Memory B cell (primary cell): Measurements from ENCODE around the gene TAF11L13.
"Not testable (repeated sequence)": the region's sequence is repeated elsewhere in the genome, so short reads cannot be mapped to it uniquely, and the experiment has no call there.

Source experiments
- ATAC-seq: fragments of 150-1000 bp; cut with Tn5 transposase; 2 replicates; pipeline ENCODE4 v1.10.0; 2021; ENCODE audit warnings: low read depth, mild to moderate bottlenecking, moderate library complexity
- DNase-seq, 2 donors: peaks; one replicate each; pipeline ENCODE4 v3.0.0; 2022; ENCODE audit warnings: low spot score in 2 of 2
- H3K27ac Mint-ChIP-seq: one replicate; pipeline ENCODE4 v1.8.0; 2022; ENCODE audit warnings: mild to moderate bottlenecking, moderate library complexity, mixed read lengths
- H3K27me3 Mint-ChIP-seq: one replicate; pipeline ENCODE4 v1.8.0; 2022; ENCODE audit warnings: mixed read lengths
- H3K36me3 Mint-ChIP-seq: one replicate; pipeline ENCODE4 v1.8.0; 2022; ENCODE audit warnings: mild to moderate bottlenecking, mixed read lengths
- H3K4me1 Mint-ChIP-seq: one replicate; pipeline ENCODE4 v1.8.0; 2022; ENCODE audit warnings: mixed read lengths
- H3K4me3 Mint-ChIP-seq: one replicate; pipeline ENCODE4 v1.8.0; 2022; ENCODE audit warnings: mild to moderate bottlenecking, moderate library complexity, mixed read lengths
- H3K9me3 Mint-ChIP-seq: one replicate; pipeline ENCODE4 v1.8.0; 2022; ENCODE audit warnings: mixed read lengths

TAF11L13 gene

DNA sequence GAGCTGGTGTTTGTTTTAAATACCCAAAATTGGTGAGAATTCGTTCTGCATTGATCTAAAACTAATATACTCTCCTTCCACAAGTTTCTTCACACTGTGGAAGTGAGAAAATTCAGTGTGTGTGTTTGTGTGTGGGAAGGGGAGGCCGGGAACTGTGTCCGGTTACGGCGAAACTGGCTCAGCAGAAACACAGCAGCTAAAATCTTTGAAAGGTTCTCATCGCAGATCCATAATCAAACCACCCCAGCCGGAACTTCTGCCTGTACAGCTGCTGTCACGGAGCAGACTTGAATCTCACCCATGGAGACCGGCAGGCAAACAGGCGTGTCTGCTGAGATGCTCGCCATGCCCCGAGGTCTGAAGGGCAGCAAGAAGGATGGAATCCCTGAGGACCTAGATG lies at the start of gene TAF11L13:
TSS of gene TAF11L13 (plus strand) at position 301 of the 400 bp plus-strand sequence.
- DNase-seq, H3K9me3 Mint-ChIP-seq, ATAC-seq, H3K27ac Mint-ChIP-seq, H3K27me3 Mint-ChIP-seq, H3K36me3 Mint-ChIP-seq, H3K4me3 Mint-ChIP-seq, H3K4me1 Mint-ChIP-seq: not testable (repeated sequence)

DNA sequence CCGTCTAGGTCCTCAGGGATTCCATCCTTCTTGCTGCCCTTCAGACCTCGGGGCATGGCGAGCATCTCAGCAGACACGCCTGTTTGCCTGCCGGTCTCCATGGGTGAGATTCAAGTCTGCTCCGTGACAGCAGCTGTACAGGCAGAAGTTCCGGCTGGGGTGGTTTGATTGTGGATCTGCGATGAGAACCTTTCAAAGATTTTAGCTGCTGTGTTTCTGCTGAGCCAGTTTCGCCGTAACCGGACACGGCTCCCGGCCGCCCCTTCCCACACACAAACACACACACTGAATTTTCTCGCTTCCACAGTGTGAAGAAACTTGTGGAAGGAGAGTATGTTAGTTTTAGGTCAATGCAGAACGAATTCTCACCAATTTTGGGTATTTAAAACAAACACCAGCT lies 46.2 kb upstream of the TAF11L13 start, which contains the start of gene TAF11L7:
TSS of gene TAF11L7 (minus strand) at position 101 of the 400 bp plus-strand sequence.
- not testable (repeated sequence) for H3K36me3 Mint-ChIP-seq, ATAC-seq, H3K27ac Mint-ChIP-seq, H3K4me3 Mint-ChIP-seq, H3K27me3 Mint-ChIP-seq, H3K4me1 Mint-ChIP-seq, DNase-seq, H3K9me3 Mint-ChIP-seq

DNA sequence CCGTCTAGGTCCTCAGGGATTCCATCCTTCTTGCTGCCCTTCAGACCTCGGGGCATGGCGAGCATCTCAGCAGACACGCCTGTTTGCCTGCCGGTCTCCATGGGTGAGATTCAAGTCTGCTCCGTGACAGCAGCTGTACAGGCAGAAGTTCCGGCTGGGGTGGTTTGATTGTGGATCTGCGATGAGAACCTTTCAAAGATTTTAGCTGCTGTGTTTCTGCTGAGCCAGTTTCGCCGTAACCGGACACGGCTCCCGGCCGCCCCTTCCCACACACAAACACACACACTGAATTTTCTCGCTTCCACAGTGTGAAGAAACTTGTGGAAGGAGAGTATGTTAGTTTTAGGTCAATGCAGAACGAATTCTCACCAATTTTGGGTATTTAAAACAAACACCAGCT lies 41.0 kb upstream of the TAF11L13 start, which contains the start of gene TAF11L8:
TSS of gene TAF11L8 (minus strand) at position 101 of the 400 bp plus-strand sequence.
- H3K36me3 Mint-ChIP-seq, H3K9me3 Mint-ChIP-seq, DNase-seq, H3K4me3 Mint-ChIP-seq, H3K27me3 Mint-ChIP-seq, H3K4me1 Mint-ChIP-seq, H3K27ac Mint-ChIP-seq, ATAC-seq: not testable (repeated sequence)

DNA sequence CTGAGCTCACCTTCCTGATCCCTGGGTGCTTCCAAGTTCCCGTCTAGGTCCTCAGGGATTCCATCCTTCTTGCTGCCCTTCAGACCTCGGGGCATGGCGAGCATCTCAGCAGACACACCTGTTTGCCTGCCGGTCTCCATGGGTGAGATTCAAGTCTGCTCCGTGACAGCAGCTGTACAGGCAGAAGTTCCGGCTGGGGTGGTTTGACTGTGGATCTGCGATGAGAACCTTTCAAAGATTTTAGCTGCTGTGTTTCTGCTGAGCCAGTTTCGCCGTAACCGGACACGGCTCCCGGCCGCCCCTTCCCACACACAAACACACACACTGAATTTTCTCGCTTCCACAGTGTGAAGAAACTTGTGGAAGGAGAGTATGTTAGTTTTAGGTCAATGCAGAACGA lies 37.6 kb upstream of the TAF11L13 start, which contains the start of gene TAF11L9:
TSS of gene TAF11L9 (minus strand) at position 140 of the 400 bp plus-strand sequence.
- H3K4me3 Mint-ChIP-seq, H3K27me3 Mint-ChIP-seq, ATAC-seq, H3K27ac Mint-ChIP-seq, H3K9me3 Mint-ChIP-seq, H3K4me1 Mint-ChIP-seq, H3K36me3 Mint-ChIP-seq: not testable (repeated sequence)
- peak in 1 of 2 donors; percentile 7 for DNase-seq

DNA sequence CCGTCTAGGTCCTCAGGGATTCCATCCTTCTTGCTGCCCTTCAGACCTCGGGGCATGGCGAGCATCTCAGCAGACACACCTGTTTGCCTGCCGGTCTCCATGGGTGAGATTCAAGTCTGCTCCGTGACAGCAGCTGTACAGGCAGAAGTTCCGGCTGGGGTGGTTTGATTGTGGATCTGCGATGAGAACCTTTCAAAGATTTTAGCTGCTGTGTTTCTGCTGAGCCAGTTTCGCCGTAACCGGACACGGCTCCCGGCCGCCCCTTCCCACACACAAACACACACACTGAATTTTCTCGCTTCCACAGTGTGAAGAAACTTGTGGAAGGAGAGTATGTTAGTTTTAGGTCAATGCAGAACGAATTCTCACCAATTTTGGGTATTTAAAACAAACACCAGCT lies 34.2 kb upstream of the TAF11L13 start, which contains the start of gene TAF11L10:
TSS of gene TAF11L10 (minus strand) at position 101 of the 400 bp plus-strand sequence.
- not testable (repeated sequence) for H3K9me3 Mint-ChIP-seq, H3K4me3 Mint-ChIP-seq, DNase-seq, H3K27me3 Mint-ChIP-seq, H3K4me1 Mint-ChIP-seq, H3K36me3 Mint-ChIP-seq, ATAC-seq, H3K27ac Mint-ChIP-seq

DNA sequence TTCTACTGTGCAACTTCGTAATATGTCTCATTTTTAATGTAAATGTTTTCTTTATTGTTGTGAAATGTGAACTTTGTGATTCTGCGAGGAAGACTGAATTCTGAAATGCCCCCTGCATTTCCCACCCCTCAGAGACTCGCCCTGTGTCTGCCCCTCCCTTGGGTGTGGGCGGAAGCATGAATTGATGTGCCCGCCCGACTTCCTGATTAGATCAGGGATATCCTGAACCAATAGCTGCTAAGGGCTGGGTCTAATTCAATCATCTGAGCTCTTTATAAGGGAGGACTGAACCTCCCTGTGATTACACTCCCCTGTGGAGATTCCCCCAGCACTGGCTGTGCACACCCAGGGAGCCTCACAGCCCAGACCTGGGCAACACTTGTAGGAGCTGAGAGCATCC lies 28.0 kb upstream of the TAF11L13 start, which contains the start of gene TAF11L11:
TSS of gene TAF11L11 (plus strand) at position 304 of the 400 bp plus-strand sequence.
- H3K27me3 Mint-ChIP-seq, ATAC-seq, DNase-seq, H3K4me1 Mint-ChIP-seq, H3K27ac Mint-ChIP-seq, H3K9me3 Mint-ChIP-seq, H3K4me3 Mint-ChIP-seq, H3K36me3 Mint-ChIP-seq: not testable (repeated sequence)

DNA sequence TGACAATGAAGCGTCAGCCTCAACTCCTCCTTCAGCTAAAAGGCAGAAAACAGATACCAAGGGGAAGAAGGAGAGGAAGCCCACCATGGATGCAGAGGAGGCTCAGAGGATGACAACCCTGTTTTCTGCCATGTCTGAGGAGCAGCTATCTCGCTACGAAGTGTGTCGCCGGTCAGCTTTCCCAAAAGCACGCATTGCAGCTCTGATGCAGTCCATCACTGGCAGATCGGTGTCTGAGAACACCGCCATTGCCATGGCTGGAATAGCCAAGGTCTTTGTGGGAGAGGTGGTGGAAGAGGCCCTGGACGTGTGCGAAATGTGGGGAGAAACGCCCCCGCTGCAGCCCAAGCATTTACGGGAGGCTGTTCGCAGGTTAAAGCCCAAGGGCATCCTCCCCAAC lies 26.9 kb upstream of the TAF11L13 start:
- H3K27me3 Mint-ChIP-seq = peaks cover 5% of the 10 kb centered on the region

DNA sequence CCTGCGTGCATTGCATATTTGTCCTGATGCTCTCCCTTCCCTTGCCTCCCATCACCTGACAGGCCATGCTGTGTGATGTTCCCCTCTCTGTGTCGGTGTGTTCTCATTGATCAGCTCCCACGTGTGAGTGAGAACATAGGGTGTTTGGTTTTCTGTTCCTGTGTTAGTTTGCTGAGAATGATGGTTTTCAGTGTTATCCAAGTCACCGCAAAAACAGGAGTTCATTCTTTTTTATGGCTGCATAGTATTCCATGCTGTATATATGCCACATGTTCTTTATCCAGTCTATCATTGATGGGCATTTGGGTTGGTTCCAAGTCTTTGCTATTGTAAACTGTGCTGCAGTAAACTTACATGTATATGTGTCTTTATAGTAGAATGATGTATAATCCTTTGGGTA lies 24.4 kb upstream of the TAF11L13 start:
- not testable (repeated sequence) for DNase-seq, H3K4me1 Mint-ChIP-seq, H3K27ac Mint-ChIP-seq, ATAC-seq, H3K4me3 Mint-ChIP-seq, H3K9me3 Mint-ChIP-seq, H3K27me3 Mint-ChIP-seq, H3K36me3 Mint-ChIP-seq

More for the DNA sequence above, 26.9 kb upstream of the TAF11L13 start:
- DNase-seq (no peak), ATAC-seq (no peak)
- Mint-ChIP-seq H3K4me1 (peaks cover 2% of the 10 kb centered on the region), H3K4me3 (no peak overlapping the region), H3K9me3 (peaks cover 2% of the 10 kb centered on the region), H3K36me3 (no peaks in the 10 kb centered on the region), H3K27ac (no peak overlapping the region)

DNA sequence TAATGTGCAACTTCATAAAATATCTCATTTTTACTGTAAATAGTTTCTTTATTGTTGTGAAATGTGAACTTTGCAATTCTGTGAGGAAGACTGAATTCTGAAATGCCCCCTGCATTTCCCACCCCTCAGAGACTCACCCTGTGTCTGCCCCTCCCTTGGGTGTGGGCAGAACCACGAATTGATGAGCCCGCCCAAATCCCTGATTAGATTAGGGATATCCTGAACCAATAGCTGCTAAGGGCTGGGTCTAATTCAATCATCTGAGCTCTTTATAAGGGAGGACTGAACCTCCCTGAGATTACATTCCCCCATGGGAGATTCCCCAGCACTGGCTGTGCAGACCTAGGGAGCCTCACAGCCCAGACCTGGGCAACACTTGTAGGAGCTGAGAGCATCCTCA lies 21.8 kb upstream of the TAF11L13 start, which contains the start of gene TAF11L12:
TSS of gene TAF11L12 (plus strand) at position 301 of the 400 bp plus-strand sequence.
- not testable (repeated sequence) for H3K9me3 Mint-ChIP-seq

DNA sequence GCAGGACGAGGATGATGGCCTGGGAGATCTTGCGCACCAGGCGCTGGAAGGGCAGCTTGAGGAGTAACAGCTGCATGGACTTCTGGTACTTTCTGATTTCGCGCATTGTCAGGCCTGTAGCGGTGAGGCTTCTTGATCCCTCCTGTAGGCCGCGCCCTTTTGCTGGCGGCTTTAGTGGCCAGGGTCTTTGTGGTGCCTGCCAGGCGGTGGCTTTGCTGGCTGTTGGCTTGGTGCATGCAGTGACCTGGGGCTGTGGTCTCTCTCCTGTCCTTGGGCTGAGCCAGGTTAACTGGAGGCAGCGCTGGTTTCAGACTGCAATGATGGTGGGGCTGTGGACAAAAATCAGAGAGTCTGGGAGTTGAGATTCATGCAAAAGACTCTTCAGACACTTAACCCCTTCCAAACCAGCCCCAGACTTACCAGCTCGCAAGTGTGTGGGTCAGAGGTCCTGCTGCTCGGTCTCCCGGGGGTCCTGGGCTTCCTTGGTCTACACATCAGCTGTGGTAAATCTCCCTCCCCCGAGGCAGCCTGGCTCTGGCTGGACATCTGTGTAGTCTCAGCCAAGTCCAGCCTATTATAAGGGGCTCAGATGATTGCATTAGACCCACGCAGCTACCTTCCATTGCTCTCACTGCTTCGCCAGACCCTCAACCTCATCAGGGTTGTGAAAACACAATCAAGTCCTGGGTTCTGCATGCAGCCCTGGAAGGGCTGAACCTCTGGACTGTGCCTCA lies 16.8 kb upstream of the TAF11L13 start:
- H3K9me3 Mint-ChIP-seq = peaks cover 2% of the 10 kb centered on the region
- no peaks in the 10 kb centered on the region for H3K36me3 Mint-ChIP-seq
- ATAC-seq (no peak), DNase-seq (no peak)
- H3K27ac Mint-ChIP-seq = no peak overlapping the region
- H3K4me3 Mint-ChIP-seq = no peak overlapping the region
- peaks cover 3% of the 10 kb centered on the region for H3K27me3 Mint-ChIP-seq
- no peaks in the 10 kb centered on the region for H3K4me1 Mint-ChIP-seq

More for the DNA sequence above, 21.8 kb upstream of the TAF11L13 start, which contains the start of gene TAF11L12:
- DNase-seq, H3K27me3 Mint-ChIP-seq, H3K27ac Mint-ChIP-seq, H3K4me1 Mint-ChIP-seq, H3K36me3 Mint-ChIP-seq, H3K4me3 Mint-ChIP-seq, ATAC-seq: not testable (repeated sequence)

DNA sequence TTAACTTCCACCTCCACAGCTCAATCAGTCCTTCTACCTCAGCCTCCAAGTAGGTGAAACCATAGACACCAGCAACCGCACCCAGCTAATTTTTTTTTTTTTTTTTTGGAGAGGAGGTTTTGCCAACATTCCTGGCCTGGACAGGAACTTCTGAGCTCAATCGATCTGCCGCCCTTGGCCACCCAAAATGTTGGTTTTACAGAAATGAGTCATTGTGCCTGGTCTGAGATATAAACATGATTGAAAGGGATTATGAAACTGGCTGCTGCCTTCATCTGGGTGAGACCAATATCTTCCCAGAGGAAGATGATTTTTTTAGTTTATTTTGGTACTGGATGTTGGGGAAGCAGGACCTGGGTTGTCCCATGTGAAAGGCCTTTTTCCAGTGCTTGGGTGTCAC lies 12.5 kb upstream of the TAF11L13 start:
- ATAC-seq (no peak), DNase-seq (no peak)
- peaks cover 1% of the 10 kb centered on the region for H3K9me3 Mint-ChIP-seq
- H3K27ac Mint-ChIP-seq = no peak overlapping the region
- H3K4me3 Mint-ChIP-seq = no peak overlapping the region
- H3K36me3 Mint-ChIP-seq = no peaks in the 10 kb centered on the region
- H3K4me1 Mint-ChIP-seq = no peaks in the 10 kb centered on the region
- H3K27me3 Mint-ChIP-seq = peaks cover 3% of the 10 kb centered on the region

DNA sequence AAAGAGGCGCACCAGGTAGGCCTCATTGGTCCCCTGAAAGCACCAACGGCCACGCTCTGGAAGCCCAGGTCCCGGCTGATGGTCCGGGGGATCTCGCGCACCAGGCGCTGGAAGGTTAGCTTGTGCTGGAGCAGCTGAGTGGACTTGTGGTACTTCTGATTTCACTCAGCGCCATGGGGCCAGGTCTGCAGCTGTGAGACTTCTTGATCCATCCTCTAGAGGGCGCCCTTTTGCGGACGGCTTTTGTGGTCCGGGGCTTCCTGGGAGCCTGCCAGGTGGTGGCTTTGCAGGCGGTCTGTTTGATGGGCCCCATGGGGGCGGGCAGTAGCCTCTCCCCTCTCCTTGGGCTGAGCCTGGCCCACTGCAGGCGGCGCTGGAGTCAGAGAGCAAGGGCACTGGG lies 11.3 kb upstream of the TAF11L13 start:
- no peaks in the 10 kb centered on the region for H3K4me1 Mint-ChIP-seq
- H3K4me3 Mint-ChIP-seq = no peak overlapping the region
- H3K36me3 Mint-ChIP-seq = no peaks in the 10 kb centered on the region
- no peak overlapping the region for H3K27ac Mint-ChIP-seq
- ATAC-seq = no peak
- peaks cover 3% of the 10 kb centered on the region for H3K27me3 Mint-ChIP-seq
- DNase-seq = no peak
- peaks cover 1% of the 10 kb centered on the region for H3K9me3 Mint-ChIP-seq

DNA sequence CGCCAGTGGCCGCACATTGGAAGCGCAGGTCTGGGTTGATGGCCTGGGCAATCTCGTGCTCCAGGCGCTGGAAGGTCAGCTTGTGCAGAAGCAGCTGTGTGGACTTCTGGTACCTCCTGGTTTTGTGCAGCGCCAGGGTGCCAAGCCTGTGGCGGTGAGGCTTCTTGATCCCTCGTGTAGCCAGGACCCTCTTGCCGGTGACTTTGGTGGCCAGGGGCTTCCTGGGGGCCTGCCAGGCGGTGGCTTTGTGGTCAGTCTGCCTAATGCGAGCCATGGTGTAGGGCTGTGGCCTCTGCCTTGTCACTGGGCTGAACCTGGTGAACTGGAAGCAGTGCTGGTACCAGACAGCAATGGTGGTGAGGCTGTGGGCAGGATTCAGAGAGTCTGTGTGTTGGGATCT lies 6.2 kb upstream of the TAF11L13 start:
- Mint-ChIP-seq H3K27ac (no peak overlapping the region), H3K9me3 (peaks cover 1% of the 10 kb centered on the region), H3K4me1 (no peaks in the 10 kb centered on the region), H3K36me3 (no peaks in the 10 kb centered on the region), H3K27me3 (peaks cover 3% of the 10 kb centered on the region), H3K4me3 (no peak overlapping the region)
- ATAC-seq = no peak
- DNase-seq = no peak

DNA sequence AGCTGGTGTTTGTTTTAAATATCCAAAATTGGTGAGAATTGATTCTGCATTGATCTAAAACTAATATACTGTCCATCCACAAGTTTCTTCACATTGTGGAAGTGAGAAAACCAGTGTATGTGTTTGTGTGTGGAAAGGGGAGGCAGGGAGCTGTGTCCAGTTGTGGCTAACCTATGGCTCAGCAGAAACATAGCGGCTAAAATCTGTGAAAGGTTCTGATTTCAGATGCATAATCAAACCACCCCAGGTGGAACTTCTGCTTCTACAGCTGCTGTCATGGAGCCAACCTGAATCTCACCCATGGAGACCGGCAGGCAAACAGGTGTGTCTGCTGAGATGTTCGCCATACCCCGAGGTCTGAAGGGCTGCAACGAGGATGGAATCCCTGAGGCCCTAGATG lies 2.3 kb downstream of the TAF11L13 start, which contains the start of gene TAF11L14:
TSS of gene TAF11L14 (plus strand) at position 301 of the 400 bp plus-strand sequence.
- Mint-ChIP-seq H3K27ac (no peak within 1 kb of the TSS), H3K9me3 (no peaks in the 10 kb centered on the region), H3K36me3 (no peaks in the 10 kb centered on the region), H3K27me3 (no peaks in the 10 kb centered on the region), H3K4me1 (no peaks in the 10 kb centered on the region), H3K4me3 (no peak within 1 kb of the TSS)
- DNase-seq = no peak
- no peak for ATAC-seq
